Mammary epithelial cell (primary cell): ENCODE data around the gene LAX1.

ENCODE experiments used
- CTCF ChIP-seq, 2 donors: IDR thresholded peaks in 1 of 2; conservative IDR thresholded peaks in 1 of 2; 2 replicates each; pipeline ENCODE4 v1.5.1; 2011 to 2012; ENCODE audit warnings: inconsistent platforms in 2 of 2, low read length in 2 of 2, mild to moderate bottlenecking in 2 of 2, control low read depth in 1 of 2, low read depth in 1 of 2; ENCODE audit not compliant: insufficient read depth in 1 of 2; ENCODE audit errors: extremely low read depth in 1 of 2
- EZH2 ChIP-seq: IDR thresholded peaks from 2 replicates; pipeline ENCODE4 v1.6.1; 2012; ENCODE audit warnings: low read length, inconsistent platforms, borderline replicate concordance

DNA sequence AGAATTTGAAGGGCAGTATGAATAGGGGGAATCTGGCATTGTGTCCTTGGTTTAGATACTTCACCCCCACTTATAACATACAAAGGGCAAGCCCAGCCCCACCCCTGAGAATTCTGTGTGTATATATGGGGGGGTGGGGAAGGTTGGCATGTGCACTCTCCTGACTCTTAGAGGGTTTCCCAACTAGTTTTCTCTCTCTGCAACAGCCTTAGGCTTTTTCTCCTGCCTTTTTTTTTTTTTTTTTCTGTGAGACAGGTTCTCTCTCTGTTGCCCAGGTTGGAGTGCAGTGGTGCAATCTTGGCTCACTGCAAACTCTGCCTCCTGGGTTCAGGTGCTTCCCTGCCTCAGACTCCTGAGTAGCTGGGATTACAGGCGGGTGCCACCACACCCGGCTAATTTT lies 27.5 kb downstream of the LAX1 start:
- TF ChIP-seq CTCF (conservative IDR thresholded peaks at IDR 0.05 in 1 of 2, IDR thresholded peaks at IDR 0.05 in 1 of 2; ENCODE audit: extremely low read depth in 1 of 2, insufficient read depth in 1 of 2, low read depth in 1 of 2, low read length in 2 of 2) (no peak), EZH2 (no peak)
